CD4-positive, alpha-beta T cell treated with Interleukin-15 for 1 hour (primary cell): ENCODE measurements around the gene ZBTB8A.
A peak's percentile ranks its signal among the peaks of the same experiment; 100 is the strongest.
"Not testable (repeated sequence)": the region's sequence is repeated elsewhere in the genome, so short reads cannot be mapped to it uniquely, and the experiment has no call there.

Experiments
- DNase-seq: peaks from one replicate; pipeline ENCODE4 v3.0.0-alpha.2; 2020

The ZBTB8A gene

DNA sequence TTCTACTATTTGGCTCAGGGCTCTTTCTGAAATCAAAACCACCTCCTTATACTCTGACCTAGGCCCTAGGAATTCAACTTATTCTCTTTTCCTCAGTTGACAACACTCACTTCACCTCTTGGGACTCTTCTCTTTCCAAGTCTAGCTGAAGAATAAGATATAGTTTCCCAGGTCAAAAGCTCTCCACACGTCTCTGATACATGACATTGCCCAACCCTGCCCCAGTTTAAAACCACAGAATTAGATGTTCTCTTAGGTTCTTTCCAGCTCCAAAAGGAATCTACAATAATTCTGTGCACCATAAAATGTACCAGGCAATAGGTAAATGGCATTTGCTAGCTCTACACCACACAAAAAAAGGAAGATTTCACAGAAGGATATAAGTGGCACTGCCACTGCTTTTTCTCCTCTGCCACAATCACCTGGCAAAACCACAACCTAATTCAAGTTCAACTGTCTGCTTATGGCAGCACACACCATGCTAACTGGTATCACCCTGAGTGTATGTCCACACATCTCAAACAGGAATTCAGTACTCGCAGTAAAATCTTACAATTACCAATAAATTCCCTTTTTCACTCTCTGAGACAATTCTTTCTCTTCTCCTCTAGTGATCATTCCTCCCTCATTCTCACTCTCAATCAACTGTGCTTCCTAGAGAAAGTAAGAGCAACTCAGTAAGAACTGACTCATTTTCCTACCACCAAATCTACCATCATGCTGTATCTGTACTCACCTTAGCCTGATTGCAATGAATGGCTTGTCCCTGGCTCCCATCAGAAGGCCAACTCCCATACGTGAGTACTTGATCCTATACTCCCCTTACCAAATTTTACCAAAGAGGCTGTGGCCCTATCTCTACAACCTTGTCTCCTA lies 83.8 kb downstream of the ZBTB8A start:
- DNase-seq, result no peak

DNA sequence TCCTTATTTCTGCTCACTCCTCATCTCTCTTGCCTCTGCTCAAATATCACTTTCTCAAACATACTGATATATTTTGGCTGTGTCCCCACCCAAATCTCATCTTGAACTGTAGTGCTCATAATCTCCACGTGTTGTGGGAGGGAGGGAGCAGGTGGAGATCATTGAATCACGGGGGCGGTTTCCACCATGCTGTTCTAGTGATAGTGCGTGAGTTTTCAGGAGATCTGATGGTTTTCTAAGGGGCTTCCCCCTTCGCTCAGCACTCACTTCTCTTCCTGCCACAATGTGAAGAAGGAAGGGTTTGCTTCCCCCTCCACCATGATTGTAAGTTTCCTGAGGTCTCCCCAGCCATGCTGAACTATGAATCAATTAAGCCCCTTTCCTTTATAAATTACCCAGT lies 84.5 kb downstream of the ZBTB8A start:
- DNase-seq, result no peak

- no peak for DNase-seq
Measured at GRCh38 chr1:32626176-32626575, 86.9 kb downstream of the ZBTB8A start.

- DNase-seq, result peak; percentile 29
Measured at GRCh38 chr1:32627596-32628162, 88.5 kb downstream of the ZBTB8A start.

DNA sequence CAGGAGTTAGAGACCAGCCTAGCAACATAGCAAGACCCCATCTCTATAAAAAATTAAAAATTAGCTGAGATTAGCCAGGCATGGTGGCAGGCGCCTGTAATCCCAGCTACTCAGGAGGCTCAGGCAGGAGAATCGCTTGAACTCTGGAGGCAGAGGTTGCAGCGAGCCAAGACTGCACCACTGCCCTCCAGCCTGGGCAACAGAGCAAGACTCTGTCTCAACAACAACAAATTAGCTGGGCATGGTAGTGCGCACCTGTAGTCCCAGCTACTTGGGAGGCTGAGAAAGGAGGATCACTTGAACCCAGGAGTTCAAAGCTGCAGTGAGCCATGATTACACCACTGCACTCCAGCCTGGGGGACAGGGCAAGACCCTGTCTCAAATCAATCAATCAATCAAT lies 90.9 kb downstream of the ZBTB8A start:
- not testable (repeated sequence) for DNase-seq

DNA sequence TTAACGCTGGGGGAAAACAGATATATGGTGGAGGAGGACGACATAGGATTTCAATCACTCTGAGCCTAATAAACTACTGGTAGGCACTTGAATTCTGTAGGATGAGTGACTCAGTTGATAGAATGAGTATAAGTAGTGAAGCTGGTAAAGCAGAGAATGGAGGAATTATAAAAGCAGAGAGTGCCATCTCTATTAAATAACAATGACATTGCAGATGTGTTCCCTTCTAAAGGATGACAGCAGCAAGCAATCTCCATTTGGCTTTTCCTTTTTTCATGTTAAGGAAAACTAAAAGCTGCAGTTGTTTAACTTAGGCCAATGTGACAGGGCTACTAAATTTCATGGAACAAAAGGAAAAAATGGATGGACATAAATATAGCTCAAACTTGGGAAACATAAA lies 93.6 kb downstream of the ZBTB8A start:
- DNase-seq, result no peak

DNA sequence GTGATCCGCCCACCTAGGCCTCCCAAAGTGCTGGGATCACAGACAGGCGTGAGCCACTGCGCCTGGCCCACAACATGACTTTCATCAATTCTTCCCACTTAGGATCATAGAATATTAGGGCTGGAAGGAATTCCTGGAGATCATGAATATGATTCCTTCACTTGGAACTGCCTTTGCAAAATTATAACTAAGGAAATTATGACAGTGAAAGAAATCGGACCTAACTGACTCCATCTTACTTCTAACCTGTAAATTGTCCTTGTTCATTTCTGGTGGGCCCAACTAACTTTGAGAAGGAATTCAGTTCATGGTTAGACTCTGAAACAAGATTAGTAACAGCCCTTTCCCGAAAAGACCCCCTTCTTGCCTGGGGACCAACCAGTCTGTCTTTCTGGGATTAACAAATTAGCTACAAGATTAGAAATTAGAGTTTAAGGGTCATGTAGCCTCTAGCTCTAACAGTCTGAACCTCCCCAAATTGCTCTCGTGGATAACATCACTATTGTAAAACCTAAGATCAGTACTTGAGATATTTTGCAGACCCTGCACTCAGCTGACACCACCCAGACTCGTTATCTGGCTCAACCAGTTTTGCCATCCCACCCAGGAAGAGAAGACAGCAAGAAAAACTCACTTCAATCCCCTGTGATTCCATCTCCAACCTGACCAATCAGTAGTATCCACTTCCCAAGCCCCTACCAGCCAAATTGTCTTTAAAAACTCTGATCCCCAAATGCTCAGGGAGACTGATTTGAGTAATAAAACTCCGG lies 96.5 kb downstream of the ZBTB8A start:
- no peak for DNase-seq

GRCh38 chr1:32636914-32637645 lies 97.9 kb downstream of the ZBTB8A start:
- peak; percentile 48 for DNase-seq

DNA sequence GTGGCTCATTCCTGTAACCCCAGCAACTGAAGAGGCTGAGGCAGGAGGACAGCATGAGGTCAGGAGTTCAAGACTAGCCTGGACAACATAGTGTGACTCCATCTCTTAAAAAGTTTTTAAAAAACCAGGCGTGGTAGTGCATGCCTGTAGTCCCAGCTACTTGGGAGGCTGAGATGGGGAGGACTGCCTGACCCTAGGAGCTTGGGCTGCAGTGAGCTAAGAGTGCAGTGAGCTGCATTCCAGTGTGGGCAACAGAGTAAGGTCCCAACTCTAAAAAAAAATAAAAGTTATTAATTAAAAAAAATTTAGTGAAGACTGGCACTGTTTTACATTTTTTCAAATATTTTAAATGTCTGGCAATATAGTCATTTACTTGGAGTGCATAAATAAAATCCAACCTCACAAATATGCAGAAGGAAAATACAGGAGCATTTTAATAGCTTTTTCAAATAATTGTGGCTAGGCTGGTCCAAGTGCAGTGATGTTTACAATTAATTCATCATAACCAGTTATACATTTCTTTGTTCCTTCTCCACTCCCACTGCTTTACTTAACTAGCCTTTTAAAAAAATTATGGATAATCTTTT lies 100.4 kb downstream of the ZBTB8A start:
- DNase-seq, result no peak

GRCh38 chr1:32642292-32642827 lies 103.1 kb downstream of the ZBTB8A start:
- not testable (repeated sequence) for DNase-seq

DNA sequence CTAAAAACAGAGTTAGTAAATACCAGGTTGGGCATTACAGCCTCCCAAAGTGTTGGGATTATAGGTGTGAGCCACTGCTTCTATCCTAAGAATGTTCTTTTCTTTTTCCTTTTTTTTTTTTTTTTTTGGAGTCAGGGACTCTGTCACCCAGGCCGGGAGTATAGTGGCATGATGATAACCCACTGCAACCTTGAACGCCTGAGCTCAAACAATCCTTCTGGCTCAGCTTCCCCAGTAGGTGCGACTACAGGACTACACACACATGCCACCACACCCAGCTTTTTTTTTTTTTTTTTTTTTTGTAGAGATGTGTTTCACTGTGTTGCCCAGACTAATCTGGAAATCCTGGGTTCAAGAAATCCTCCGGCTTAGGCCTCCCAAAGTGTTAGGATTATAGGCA lies 105.2 kb downstream of the ZBTB8A start:
- no peak for DNase-seq

GRCh38 chr1:32647308-32648134 lies 108.3 kb downstream of the ZBTB8A start:
- no peak for DNase-seq

DNA sequence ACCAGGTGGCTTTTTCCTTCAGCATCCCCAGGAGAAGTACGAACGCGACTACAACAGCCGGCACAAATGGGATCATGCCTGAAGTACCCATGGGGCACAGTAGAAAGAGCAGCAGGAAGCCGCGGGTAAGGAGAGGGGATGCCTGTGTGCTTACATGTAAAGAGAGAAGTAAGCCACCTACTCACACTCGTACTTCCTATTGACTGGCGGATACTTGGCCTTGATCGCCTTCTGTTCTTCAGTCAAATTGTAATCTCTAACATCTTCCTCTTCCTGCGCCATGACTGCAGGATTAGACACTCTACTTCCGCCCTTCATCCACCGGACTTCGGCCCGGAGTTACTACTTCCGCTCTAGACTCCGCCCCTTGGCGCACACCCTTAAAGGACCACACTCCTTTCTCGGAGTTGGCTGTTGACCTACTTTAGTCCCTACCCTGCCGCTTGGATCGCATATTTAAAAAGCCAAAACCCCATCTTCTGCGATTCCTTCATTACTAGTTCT lies 111.1 kb downstream of the ZBTB8A start, which contains the start of gene ZBTB8OS:
ZBTB8OS (minus strand) TSS at position 303 of the 504 bp plus-strand sequence; CDS start at position 282, 21 bp downstream.
- peak; percentile 94 for DNase-seq

DNA sequence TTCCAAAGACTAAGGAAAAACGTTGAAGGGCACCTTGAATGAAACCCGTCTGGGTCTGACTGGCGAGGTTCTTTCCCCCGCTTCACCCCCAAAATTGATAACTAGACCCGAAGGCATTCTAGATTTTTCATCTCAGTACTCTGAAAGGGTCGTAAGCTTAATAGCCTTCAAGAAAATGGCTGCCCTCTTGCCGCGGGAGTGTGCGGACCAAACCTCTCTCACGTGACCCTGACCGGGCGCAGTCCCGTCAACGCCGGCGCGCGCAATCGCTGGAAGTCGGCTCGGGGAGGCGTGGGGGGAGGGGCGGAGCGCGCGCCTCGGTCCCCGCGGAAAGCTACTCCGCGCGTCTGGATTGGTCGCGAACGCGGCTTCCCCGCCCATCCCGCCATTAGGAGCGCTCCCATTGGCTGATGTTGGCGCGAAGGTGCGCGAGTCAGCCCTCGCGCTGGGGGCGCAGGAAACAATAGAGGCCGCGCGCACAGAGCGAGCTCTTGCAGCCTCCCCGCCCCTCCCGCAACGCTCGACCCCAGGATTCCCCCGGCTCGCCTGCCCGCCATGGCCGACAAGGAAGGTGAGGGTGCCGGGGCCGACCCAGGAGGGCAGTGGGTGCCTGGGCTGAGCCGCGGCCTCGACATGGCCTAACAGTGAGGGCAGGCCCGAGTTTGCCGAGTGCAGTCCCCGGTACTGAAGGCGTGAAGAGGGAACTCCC lies 111.7 kb downstream of the ZBTB8A start, which contains the start of gene RBBP4:
RBBP4 (plus strand) TSS at position 457 of the 709 bp plus-strand sequence; CDS start at position 556, 99 bp downstream.
- peak; percentile 98 for DNase-seq

- DNase-seq, result no peak
Measured at GRCh38 chr1:32651461-32652073, 112.3 kb downstream of the ZBTB8A start.

DNA sequence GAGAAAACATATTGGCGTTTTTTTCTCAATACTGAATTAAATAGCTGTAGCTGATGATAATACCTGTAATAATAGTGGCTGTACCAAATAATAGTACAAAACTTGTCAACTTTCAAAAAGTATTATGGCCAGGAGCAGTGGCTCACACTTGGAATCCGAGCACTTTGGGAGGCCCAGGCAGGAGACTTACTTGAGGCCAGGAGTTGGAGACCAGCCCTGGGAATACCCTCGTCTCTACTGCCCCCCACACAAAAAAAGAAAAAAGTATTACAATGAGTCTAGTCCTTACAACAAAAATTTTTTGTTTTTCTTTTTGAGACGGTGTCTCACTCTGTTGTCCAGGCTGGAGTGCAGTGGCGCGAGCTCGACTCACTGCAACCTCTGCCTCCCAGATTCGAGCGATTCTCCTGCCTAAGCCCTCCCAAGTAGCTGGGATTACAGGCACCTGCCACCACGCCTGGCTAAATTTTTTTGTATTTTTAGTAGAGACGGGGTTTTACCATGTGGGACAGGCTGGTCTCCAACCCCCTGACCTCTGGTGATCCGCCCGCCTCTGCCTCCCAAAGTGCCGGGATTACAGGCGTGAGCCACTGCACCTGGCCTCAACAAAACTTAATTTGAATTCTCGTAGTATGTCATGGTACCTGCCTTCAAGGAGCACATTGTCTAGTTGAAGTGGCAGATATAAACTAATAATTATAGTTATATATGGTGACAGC lies 113.2 kb downstream of the ZBTB8A start:
- DNase-seq, result no peak
